ENCODE results near the gene NFRKB.

DNA sequence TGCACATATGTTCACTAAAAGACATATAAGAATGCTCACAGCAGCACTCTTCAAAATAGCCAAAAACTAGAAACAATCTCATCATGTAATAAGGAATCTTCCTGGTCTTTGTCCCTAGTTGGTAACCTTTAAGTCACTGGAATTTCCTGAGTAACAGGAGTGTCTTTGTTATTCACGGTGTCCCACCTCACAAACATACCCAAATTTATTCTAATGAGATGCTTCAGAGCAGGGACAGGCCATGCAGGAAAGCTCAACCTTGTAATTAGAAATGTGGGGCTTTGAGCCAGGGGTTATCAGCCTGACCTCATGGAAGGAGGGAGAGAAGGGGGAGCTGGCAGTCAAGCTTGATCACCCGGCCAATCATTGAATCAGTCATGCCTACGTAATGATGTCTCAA lies 40.3 kb upstream of the NFRKB start:
- TF ChIP-seq, protein P1, sequence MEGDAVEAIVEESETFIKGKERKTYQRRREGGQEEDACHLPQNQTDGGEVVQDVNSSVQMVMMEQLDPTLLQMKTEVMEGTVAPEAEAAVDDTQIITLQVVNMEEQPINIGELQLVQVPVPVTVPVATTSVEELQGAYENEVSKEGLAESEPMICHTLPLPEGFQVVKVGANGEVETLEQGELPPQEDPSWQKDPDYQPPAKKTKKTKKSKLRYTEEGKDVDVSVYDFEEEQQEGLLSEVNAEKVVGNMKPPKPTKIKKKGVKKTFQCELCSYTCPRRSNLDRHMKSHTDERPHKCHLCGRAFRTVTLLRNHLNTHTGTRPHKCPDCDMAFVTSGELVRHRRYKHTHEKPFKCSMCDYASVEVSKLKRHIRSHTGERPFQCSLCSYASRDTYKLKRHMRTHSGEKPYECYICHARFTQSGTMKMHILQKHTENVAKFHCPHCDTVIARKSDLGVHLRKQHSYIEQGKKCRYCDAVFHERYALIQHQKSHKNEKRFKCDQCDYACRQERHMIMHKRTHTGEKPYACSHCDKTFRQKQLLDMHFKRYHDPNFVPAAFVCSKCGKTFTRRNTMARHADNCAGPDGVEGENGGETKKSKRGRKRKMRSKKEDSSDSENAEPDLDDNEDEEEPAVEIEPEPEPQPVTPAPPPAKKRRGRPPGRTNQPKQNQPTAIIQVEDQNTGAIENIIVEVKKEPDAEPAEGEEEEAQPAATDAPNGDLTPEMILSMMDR (IDR thresholded peaks at IDR 0.05 in 2 of 3, conservative IDR thresholded peaks at IDR 0.05 in 1 of 3; ENCODE audit: borderline replicate concordance in 1 of 3, insufficient read depth in 1 of 3, low read depth in 2 of 3, low read length in 2 of 3) = no peak
- TF ChIP-seq RAD21 (IDR thresholded peaks at IDR 0.05; ENCODE audit: low read depth) (no peak), SP1 (IDR thresholded peaks at IDR 0.05; ENCODE audit: low read depth) (no peak), YY1 (IDR thresholded peaks at IDR 0.05; ENCODE audit: extremely low read depth, insufficient replicate concordance, low read depth, low read length) (no peak), POLR2A (IDR thresholded peaks at IDR 0.05; ENCODE audit: borderline replicate concordance, extremely low read depth, insufficient read depth, insufficient read length) (no peak), POLR2AphosphoS5 (IDR thresholded peaks at IDR 0.05; ENCODE audit: low read depth, low read length) (no peak), EZH2phosphoT487 (IDR thresholded peaks at IDR 0.05; ENCODE audit: borderline replicate concordance) (no peak), TCF7L2 (IDR thresholded peaks at IDR 0.05; ENCODE audit: borderline replicate concordance, extremely low read depth, insufficient read depth, insufficient read length) (no peak), ZFX (IDR thresholded peaks at IDR 0.05) (no peak), FOSL1 (IDR thresholded peaks at IDR 0.05; ENCODE audit: low read depth) (no peak), SRF (IDR thresholded peaks at IDR 0.05; ENCODE audit: low read depth) (no peak)
- TF ChIP-seq, protein P2, sequence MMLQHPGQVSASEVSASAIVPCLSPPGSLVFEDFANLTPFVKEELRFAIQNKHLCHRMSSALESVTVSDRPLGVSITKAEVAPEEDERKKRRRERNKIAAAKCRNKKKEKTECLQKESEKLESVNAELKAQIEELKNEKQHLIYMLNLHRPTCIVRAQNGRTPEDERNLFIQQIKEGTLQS (IDR thresholded peaks at IDR 0.05) = no peak
